GM21447 (cell line): Measurements from ENCODE around the gene SND1.
"Not testable (repeated sequence)": the region's sequence is repeated elsewhere in the genome, so short reads cannot be mapped to it uniquely, and the experiment has no call there.

Source experiments
- ATAC-seq: cut with Tn5 transposase; IDR thresholded peaks from one replicate; pipeline ENCODE4 v1.9.1; 2021; ENCODE audit not compliant: unreplicated experiment

Gene SND1

DNA sequence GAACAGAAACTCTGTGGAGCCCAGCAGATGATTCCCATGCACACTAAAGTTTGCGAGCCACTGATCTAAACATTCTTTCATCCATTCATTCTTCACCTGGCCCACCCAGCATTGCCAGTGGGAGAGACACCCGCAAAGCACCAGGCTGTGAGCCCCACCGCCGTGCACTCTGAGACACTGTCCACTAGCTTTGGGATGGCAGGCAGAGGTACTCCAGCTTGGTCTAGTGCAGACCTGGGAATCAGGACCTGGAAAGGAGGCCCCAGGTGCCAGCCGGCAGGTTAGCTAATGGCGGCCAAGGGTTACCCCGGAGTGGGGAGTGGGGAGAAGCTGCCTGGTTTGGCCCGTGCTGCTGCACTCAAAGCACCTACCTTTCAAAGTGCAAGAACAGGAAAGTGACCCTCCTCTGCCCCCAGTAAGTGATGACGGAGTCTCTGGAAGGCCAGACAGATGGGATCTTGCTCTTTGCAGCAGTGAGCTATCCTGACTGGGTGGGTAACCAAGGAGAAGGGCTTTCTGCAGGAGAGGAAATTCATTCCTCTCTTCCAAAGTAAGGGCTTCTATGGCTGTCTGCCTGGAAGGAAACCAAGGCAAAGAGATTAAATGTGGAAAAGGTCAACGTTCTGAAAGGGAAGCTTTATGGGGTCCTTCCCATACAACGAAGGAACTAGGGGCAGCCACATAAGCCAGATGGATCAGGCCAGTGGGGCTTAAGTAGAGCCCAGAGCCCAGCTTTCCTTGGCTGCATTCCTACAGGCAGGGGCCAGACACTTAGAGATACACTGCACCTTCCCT lies 453.4 kb downstream of the SND1 start:
- no peak for ATAC-seq

DNA sequence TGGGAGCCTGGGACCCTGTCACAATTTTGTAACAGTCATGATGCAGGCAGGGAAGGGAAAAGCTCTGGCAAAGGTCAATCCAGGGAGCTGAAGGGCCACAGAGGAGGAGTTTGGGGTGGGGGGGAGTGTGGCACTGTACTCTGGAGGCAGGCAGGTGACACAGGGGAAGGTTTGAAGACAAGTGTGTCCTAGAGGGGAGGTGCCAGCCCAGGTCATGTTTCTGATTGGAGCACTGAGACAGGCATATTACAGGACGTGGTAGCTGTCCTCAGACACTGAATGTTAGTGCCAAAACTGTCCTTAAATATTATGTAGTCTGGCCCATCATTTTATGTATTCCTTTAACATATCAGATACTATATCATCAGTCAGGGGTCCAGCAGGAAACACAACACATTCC lies 454.8 kb downstream of the SND1 start:
- no peak for ATAC-seq

DNA sequence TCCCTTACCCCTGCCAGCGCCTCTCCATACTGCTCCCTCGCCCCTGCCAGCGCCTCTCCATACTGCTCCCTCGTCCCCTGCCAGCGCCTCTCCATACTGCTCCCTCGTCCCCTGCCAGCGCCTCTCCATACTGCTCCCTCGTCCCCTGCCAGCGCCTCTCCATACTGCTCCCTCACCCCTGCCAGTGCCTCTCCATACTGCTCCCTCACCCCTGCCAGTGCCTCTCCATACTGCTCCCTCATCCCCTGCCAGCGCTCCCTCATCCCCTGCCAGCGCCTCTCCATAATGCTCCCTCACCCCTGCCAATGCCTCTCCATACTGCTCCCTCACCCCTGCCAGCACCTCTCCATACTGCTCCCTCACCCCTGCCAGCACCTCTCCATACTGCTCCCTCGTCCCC lies 455.5 kb downstream of the SND1 start:
- not testable (repeated sequence) for ATAC-seq

GRCh38 chr7:128108129-128108528 lies 456.1 kb downstream of the SND1 start:
- no peak for ATAC-seq

- peak; percentile 82 for ATAC-seq
These were observed 456.8 kb downstream of the SND1 start for GRCh38 chr7:128108641-128109423.

- ATAC-seq, result not testable (repeated sequence)
These were observed 457.5 kb downstream of the SND1 start for GRCh38 chr7:128109424-128109969.

DNA sequence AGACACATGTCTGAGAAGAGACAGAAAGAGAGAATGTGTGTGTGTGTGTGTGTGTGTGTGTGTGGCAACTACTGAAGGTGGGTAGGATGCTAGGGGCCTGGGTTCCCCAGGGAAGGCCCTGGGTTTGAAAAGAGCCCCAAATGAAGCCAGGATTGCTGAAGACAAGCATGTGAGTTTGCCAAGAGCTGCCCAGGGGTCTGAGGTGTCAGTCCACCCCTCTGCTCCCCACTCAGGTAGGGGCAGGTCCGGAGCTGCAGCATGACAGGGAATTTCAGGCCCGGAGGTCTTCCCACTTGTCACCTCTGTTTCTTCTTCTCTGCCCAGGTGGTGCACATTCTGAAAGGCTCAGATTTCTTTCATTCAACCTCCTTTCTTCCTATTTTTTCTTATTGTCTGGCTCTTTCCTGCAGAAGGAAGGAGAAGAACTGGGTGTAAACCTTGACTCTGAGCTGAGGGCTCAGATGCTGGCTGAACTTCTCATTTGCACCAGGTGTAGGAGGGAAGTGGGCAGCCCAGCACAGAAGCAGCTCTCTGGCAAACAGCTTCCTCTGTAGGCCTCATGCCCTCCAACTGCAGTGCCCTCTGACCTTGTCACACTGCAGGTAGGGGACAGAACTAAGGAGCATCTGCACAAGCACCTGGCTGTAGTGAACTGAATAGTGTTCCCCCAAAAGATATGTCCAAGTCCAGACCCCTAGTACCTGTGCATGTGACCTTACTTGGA lies 458.8 kb downstream of the SND1 start:
- no peak for ATAC-seq

DNA sequence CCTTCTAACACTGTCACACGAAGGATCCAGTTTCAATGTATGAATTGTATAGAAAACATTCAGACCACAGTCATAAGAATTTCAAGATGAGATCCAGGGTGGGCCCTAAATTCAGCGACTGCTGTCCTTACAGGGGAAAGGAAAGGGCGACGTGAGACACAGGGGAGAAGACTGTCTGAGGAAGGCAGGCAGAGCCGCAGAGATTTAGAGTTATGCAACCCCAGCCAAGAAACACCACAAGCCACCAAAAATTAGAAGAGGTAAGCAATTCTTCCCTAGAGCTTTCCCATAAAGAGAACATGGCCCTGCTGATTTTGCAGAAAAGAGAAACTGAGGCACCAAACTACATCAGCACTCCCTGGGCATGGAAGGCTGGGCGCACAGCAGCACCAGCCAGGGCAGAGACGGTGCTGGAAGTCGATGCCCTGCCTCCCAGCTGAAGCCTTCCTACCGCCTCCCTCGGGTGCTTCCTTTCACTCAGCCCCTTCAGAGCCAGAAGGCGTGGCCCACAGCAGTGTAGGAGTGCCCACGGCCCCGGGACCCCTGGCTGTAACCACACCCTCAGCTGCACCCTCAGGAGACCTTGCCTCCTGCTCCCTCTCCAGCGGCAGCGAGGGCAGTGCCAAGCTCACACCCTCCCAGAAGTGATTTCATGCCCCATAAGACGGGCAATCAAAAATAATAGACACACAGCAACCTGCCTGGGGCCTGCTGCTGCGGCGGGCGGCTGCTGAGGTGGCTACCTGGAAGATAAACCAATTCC lies 460.2 kb downstream of the SND1 start:
- no peak for ATAC-seq

- ATAC-seq, result no peak
These were observed 460.8 kb downstream of the SND1 start for GRCh38 chr7:128112781-128113221.

DNA sequence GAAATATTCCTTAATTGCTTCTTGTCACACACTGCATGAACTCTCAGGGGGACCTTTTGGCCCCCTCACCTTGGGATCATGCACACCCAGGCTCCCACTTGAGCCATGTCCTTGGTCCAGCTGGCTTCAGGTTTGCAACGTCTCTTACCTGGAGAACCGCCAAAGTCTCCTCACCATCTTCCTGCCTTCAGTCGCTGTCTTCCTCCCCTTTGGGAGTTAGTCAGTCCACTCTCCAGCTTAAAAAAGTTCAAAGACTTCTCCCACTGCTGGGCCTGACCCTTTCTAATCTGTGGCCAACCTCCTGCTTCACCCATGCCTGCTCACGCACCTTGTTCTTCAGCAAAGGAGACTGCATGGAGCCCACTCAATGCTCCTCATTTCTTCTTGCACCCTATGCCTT lies 461.8 kb downstream of the SND1 start:
- ATAC-seq, result no peak

DNA sequence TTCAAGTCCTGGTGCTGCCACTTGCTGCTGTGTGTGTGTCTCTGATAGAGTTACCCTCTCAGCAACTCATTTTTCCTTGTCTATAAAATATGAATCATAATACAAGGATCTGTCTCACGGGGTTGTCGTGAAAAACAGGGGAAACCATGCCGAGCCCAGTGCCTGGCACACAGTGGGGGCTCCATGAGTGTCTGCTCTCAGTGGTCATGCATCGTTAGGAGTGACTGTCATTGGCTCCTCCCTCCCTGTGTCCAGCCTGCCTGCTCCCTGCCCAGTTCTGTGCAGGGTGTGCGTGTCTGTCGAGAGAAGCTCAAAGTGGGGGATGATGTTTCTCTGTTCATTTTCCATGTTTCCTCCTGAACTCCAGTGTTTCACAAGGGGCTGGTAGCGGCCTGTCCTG lies 462.8 kb downstream of the SND1 start:
- ATAC-seq, result no peak

- no peak for ATAC-seq
These were observed 463.4 kb downstream of the SND1 start for GRCh38 chr7:128115336-128115820.

DNA sequence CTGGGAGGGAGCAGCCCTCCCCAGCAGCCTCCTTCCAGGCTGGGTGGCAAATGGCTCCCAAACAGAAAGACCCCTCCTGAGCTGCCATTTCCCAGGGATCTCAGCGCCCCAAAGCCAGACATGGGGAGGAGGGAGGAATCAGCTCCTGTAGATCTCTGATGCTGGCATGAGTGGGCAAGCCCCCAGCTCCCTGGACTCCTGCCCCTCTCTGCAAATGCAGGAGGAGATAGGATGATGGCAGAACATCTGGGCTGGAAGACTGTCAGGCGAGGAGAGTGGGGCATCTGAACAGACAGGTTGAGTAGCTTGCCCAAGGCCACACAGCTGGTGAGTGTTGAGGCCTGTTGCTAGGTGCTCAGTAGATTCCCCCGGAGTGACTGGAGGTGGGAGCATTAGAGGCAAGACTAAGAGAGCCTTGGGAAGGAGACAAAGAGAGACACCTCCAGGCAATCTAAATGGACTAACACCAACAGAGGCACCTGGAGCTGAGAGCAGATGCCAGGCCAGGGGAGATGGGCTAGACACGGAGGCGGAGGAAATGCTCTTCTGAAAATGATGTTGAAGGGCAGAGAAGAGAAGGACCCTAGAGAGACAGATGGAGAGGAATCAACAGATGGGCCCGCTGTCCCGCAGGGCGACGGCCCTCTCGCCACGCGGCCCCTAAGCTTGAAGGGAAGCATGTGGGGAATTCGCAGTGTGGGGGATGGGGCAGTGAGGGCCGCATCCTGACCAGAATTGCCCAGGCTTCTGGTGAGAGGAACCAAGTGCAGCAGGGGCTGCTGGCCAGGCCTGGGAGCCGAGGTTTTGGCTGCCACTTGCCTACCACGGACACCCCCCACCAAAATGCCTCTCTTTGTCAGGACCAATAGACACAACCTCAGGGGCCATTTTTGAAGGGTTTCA lies 464.1 kb downstream of the SND1 start:
- no peak for ATAC-seq

- no peak for ATAC-seq
These were observed 464.7 kb downstream of the SND1 start for GRCh38 chr7:128116740-128117139.

GRCh38 chr7:128117691-128118090 lies 465.7 kb downstream of the SND1 start:
- ATAC-seq, result no peak

DNA sequence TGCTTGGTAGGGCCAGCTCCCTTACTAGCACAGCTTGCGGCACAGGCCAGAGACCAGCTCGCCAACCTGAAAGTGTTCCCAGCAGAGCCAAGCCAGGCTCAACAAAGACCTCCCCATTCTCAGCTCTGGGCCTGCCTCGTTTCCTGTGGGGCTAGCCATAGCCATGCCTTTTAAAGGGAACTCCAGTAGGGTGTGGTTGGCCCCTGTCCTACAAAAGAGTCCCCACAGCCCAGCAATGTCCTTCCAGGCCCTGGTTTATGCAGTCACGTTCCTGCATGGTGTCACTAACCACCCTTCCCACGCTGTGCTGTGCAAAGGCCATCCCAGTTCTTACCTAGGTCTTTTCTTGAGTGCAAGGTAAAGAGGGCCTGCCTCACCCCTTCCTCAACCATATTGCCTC lies 467.0 kb downstream of the SND1 start:
- no peak for ATAC-seq

DNA sequence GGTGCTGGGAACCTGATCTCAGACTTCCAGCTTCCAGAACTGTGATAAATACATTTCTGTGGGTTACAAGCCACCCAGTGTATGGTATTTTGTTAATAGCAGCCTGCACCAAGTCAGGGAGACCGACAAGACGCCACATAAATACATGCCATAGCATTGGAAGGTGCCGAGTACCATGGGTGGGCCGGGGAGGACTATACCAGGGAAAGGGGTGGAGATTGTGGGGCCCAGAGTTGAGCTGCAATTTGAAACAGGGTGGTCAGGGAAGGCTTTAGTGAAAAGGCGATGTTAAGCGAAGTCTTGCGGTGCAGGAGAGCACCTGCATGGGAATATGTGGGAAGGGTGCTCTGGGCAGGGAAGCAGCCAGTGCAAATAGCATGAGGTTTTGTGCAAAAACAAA lies 468.1 kb downstream of the SND1 start:
- no peak for ATAC-seq

GRCh38 chr7:128120976-128121490 lies 469.0 kb downstream of the SND1 start:
- ATAC-seq, result no peak
